Heart right ventricle (tissue), 16 donors: ENCODE data around the gene CLDND1. TPM values are rescaled to one million over a fixed set of nuclear protein-coding genes. Genes with fewer than 3 reads are reported as not detected.

Experiments
- ATAC-seq, 8 donors: fragments of 200-7000 bp; cut with Tn5 transposase; one replicate each; pipeline ENCODE4 v1.9.1; 2020; ENCODE audit warnings: mild to moderate bottlenecking in 8 of 8, moderate library complexity in 8 of 8, moderate number of reproducible peaks in 1 of 8
- DNase-seq, 2 donors: peaks; one replicate each; pipeline ENCODE4 v3.0.0-alpha.2; 2020
- H3K27ac ChIP-seq, 10 donors: fragments of 200-600 bp; sonication (generic) in 2 of 10; one replicate each; pipeline versions ENCODE4 v1.5.0 to v1.8.0; 2020 to 2022; ENCODE audit warnings: mild to moderate bottlenecking in 3 of 10
- H3K27me3 ChIP-seq, 7 donors: fragments of 200-600 bp; one replicate each; pipeline ENCODE4 v1.8.0; 2021 to 2022; ENCODE audit warnings: mild to moderate bottlenecking in 2 of 7
- H3K36me3 ChIP-seq, 9 donors: fragments of 200-600 bp; sonication (generic) in 1 of 9; one replicate each; pipeline versions ENCODE4 v1.5.0 to v1.8.0; 2020 to 2022; ENCODE audit warnings: mild to moderate bottlenecking in 2 of 9
- H3K4me1 ChIP-seq, 9 donors: fragments of 200-600 bp; sonication (generic) in 1 of 9; one replicate each; pipeline versions ENCODE4 v1.5.0 to v1.8.0; 2020 to 2022; ENCODE audit warnings: mild to moderate bottlenecking in 4 of 9
- H3K4me3 ChIP-seq, 10 donors: fragments of 200-600 bp; sonication (generic) in 2 of 10; one replicate each; pipeline versions ENCODE4 v1.5.0 to v1.8.0; 2020 to 2022; ENCODE audit warnings: mild to moderate bottlenecking in 7 of 10, moderate library complexity in 2 of 10
- H3K9me3 ChIP-seq, 11 donors: fragments of 200-600 bp in 10 of 11; sonication (generic) in 2 of 11; one replicate each; pipeline versions ENCODE4 v1.5.0 to v1.8.0; 2013 to 2022; ENCODE audit warnings: mild to moderate bottlenecking in 2 of 11, control low read depth in 1 of 11, moderate library complexity in 1 of 11
- CTCF ChIP-seq, 9 donors: fragments of 200-600 bp; sonication (generic) in 2 of 9; IDR thresholded peaks; one replicate each; pipeline versions ENCODE4 v1.5.0 to v1.8.0; 2021 to 2022; ENCODE audit warnings: antibody characterized with exemption in 9 of 9, mild to moderate bottlenecking in 5 of 9, moderate library complexity in 1 of 9
- WGBS, 2 donors: extraction: QIAGEN DNeasy Blood & Tissue Kit; methylation state at CpG; one replicate each; pipeline ENCODE4 v1.1.7; 2013; ENCODE audit warnings: inconsistent platforms in 1 of 2; 5-methylcytosine and 5-hydroxymethylcytosine counted together
- intact Hi-C, 10 donors: fragments of 100-400 bp; cut with DNase I; formaldehyde crosslinking; loops; one replicate each; pipeline versions ENCODE4 v1.11.1 to v1.14.2; 2022
- polyA plus RNA-seq, 2 donors: library from polyadenylated mRNA; stranded (reverse); fragments of 200-250 nt; gene quantifications; one replicate each; pipeline ENCODE4 v1.2.3, GENCODE V29; 2013
- total RNA-seq, 10 donors: library from RNA; stranded (reverse); fragmentation: NEBNext Ultra II Directional in 3 of 10; extraction: Animal tissue kit (Norgen Biotek cat#: 25700) in 3 of 10; gene quantifications; one replicate each; pipeline versions ENCODE4 v1.2.1 to v1.2.4, GENCODE V29; 2021 to 2023
- donor health status: Arrhythmogenic right ventricular cardiomyopathy.
- donor health status: ischemic (EF 13 %, LVEDD 7.1; RV severe dilation, severe dysfunction).
- donor health status: healthy with polysubstance abuse.
- donor health status: DM: no; HTN: yes; CAD: no.
- donor health status: DM: no; HTN: no; CAD: no.
- donor health status: ischemic (EF 25% LVEDD 6.9; RV normal size, moderate dysfunction).
- donor health status: ischemic (EF 25% LVEDD 5.7; RV mildly dilated, moderate dysfunction).
- donor health status: healthy.
- donor health status: DM: yes; HTN: yes; CAD: no.
- donor health status: Ischemic cardiomyopathy.
- donor health status: ischemic (EF 35%, LVEDD 5.7; RV mildly dilated, moderate dysfunction).
- donor health status: nonischemic (EF 11% LVEDD 7.7; RV severe dilation, severe dysfunction).
- donor health status: DM: yes; HTN: yes; CAD: no.
- donor health status: PGD.
- donor health status: ischemic (EF 29% LVEDD 5.4; RV normal size, mild dysfunction).
- donor health status: nonischemic (EF 23%, LVEDD 6.1; RV moderate dilation, normal function).

The CLDND1 gene
- total and polyA plus RNA-seq, 12 donors: 55.6 to 99.9 (median 75.5) TPM

GRCh38 chr3:98541695-98542094 lies 19.0 kb upstream of the CLDND1 start:
- TF ChIP-seq CTCF (IDR thresholded peaks at IDR 0.05): no peak
- ATAC-seq: no peak
- intact Hi-C loops: no loop called here
- H3K27me3 ChIP-seq: peaks cover 0 to 7% (median 0%) of the 10 kb centered on the region in 7 donors
- H3K4me3 ChIP-seq: no peak overlapping the region
- H3K27ac ChIP-seq: no peak overlapping the region
- H3K36me3 ChIP-seq: no peaks in the 10 kb centered on the region
- no peak for DNase-seq
- WGBS, 2 donors: 95 to 97% methylated on average over 1 of the region's 1 CpG
- H3K4me1 ChIP-seq: no peaks in the 10 kb centered on the region
- H3K9me3 ChIP-seq: no peaks in the 10 kb centered on the region

GRCh38 chr3:98540346-98540745 lies 17.6 kb upstream of the CLDND1 start:
- Histone ChIP-seq H3K27ac (no peak overlapping the region), H3K36me3 (no peaks in the 10 kb centered on the region), H3K4me1 (no peaks in the 10 kb centered on the region), H3K9me3 (no peaks in the 10 kb centered on the region), H3K27me3 (no peaks in the 10 kb centered on the region), H3K4me3 (no peak overlapping the region)
- no peak for TF ChIP-seq CTCF (IDR thresholded peaks at IDR 0.05)
- ATAC-seq: no peak
- 81 to 90% methylated on average over 3 of the region's 3 CpGs for WGBS, 2 donors
- intact Hi-C loops: no loop called here
- no peak for DNase-seq

GRCh38 chr3:98536456-98537017 lies 13.8 kb upstream of the CLDND1 start:
- no peaks in the 10 kb centered on the region for H3K27me3 ChIP-seq
- ATAC-seq: no peak
- no peak for DNase-seq

GRCh38 chr3:98534734-98535133 lies 12.0 kb upstream of the CLDND1 start:
- H3K27me3 ChIP-seq: no peaks in the 10 kb centered on the region
- H3K36me3 ChIP-seq: no peaks in the 10 kb centered on the region
- intact Hi-C loops: no loop called here
- TF ChIP-seq CTCF (IDR thresholded peaks at IDR 0.05): no peak
- no peak overlapping the region for H3K4me3 ChIP-seq
- ATAC-seq (no peak), DNase-seq (no peak)
- H3K4me1 ChIP-seq: no peaks in the 10 kb centered on the region
- 92 to 94% methylated on average over 1 of the region's 1 CpG for WGBS, 2 donors
- H3K27ac ChIP-seq: no peak overlapping the region
- H3K9me3 ChIP-seq: no peaks in the 10 kb centered on the region

More at GRCh38 chr3:98536456-98537017, 13.8 kb upstream of the CLDND1 start:
- H3K9me3 ChIP-seq: no peaks in the 10 kb centered on the region
- intact Hi-C loops: no loop called here
- no peaks in the 10 kb centered on the region for H3K4me1 ChIP-seq
- no peaks in the 10 kb centered on the region for H3K36me3 ChIP-seq
- no peak overlapping the region for H3K4me3 ChIP-seq
- no peak overlapping the region for H3K27ac ChIP-seq
- WGBS, 2 donors: 91 to 92% methylated on average over 6 of the region's 6 CpGs
- TF ChIP-seq CTCF (IDR thresholded peaks at IDR 0.05): no peak
